HG02623 (cell line): ENCODE data around the gene SPHK2.
"Not testable (repeated sequence)": the region's sequence is repeated elsewhere in the genome, so short reads cannot be mapped to it uniquely, and the experiment has no call there.

Experiments
- ATAC-seq: cut with Tn5 transposase; IDR thresholded peaks from one replicate; pipeline ENCODE4 v1.9.1; 2021; ENCODE audit warnings: moderate library complexity; ENCODE audit not compliant: unreplicated experiment

Gene SPHK2

GRCh38 chr19:48656840-48657474 is 37.7 kb downstream of the SPHK2 start:
- ATAC-seq = no peak

GRCh38 chr19:48657828-48658227 is 38.5 kb downstream of the SPHK2 start:
- not testable (repeated sequence) for ATAC-seq

- no peak for ATAC-seq
Measured at GRCh38 chr19:48658483-48658882, 39.2 kb downstream of the SPHK2 start.

- no peak for ATAC-seq
Measured at GRCh38 chr19:48659768-48660167, 40.5 kb downstream of the SPHK2 start.

GRCh38 chr19:48660852-48661710 is 41.8 kb downstream of the SPHK2 start:
- ATAC-seq = peak; percentile 64

- no peak for ATAC-seq
Measured at GRCh38 chr19:48661711-48662090, 42.4 kb downstream of the SPHK2 start.

GRCh38 chr19:48663667-48664066 is 44.4 kb downstream of the SPHK2 start:
- no peak for ATAC-seq

- ATAC-seq = no peak
Measured at GRCh38 chr19:48664476-48664875, 45.2 kb downstream of the SPHK2 start.

- ATAC-seq = no peak
Measured at GRCh38 chr19:48665786-48666185, 46.5 kb downstream of the SPHK2 start.

- ATAC-seq = no peak
Measured at GRCh38 chr19:48668332-48668731, 49.0 kb downstream of the SPHK2 start.

GRCh38 chr19:48668761-48669160 is 49.5 kb downstream of the SPHK2 start:
- no peak for ATAC-seq

GRCh38 chr19:48669903-48670668 is 50.8 kb downstream of the SPHK2 start:
- ATAC-seq = no peak

- no peak for ATAC-seq
Measured at GRCh38 chr19:48670699-48671445, 51.6 kb downstream of the SPHK2 start.

- no peak for ATAC-seq
Measured at GRCh38 chr19:48671446-48671995, 52.2 kb downstream of the SPHK2 start.

GRCh38 chr19:48672994-48673393 is 53.7 kb downstream of the SPHK2 start, which contains the start of gene NTN5:
Gene NTN5, minus strand, starts transcription at chr19:48673017. Its CDS starts 2,031 bp downstream, at chr19:48670986.
- no peak for ATAC-seq

GRCh38 chr19:48673436-48674100 is 54.3 kb downstream of the SPHK2 start:
- no peak for ATAC-seq

- ATAC-seq = no peak
Measured at GRCh38 chr19:48674216-48674809, 55.0 kb downstream of the SPHK2 start.

GRCh38 chr19:48674921-48675824 is 55.9 kb downstream of the SPHK2 start:
- ATAC-seq = no peak

- no peak for ATAC-seq
Measured at GRCh38 chr19:48676487-48676886, 57.2 kb downstream of the SPHK2 start.
